Measurements from ENCODE around the gene MUC13.
A peak's percentile ranks its signal among the peaks of the same experiment; 100 is the strongest.

Gene MUC13

DNA sequence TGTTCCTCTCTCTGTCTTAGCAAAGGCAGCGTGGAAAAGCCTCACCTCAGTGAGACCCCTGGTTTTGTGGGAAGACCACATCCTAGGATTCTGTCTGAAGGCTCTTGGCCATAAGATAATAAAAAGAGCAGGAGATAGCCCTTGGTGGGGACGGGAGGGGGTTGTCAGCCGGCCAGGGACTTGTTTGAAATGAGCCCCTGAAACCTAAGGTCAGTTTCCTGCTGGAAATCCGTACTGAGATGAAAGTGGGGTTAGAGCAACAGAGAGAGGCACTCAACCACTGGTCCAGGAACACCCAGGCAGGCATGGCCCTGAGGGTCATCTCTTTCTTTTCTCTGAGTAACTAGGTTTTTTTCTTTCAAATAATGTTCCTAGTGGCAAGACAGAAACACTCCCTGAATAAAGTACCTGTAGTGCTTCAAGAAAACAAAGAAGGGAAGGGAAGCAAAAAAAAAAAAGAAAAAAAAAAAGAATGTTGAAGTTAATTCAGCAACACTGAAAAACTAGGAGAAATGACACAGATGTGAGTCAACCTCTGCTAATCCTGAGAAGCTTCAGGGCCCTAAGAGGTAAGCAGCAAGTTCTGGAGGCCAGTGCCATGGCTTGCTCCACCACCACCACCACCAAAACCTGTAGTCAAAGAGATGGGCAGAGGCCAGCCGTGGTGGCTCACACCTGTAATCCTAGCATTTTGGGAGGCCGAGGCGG is 50.6 kb downstream of the MUC13 start:
- intact Hi-C loops (cut with DNase I; ENCODE audit: low total_unique reads) = loop anchor here (10.0 kb wide), 1 partner anchor 49 kb away; no protein-coding TSS in a partner anchor
- H3K27ac ChIP-seq = peak overlapping the region; percentile 98 to 99
- TF ChIP-seq CTCF (IDR thresholded peaks at IDR 0.05) = no peak
- DNase-seq = no peak
- H3K36me3 ChIP-seq = no peaks in the 10 kb centered on the region
- no peaks in the 10 kb centered on the region for H3K9me3 ChIP-seq
- H3K27me3 ChIP-seq = no peaks in the 10 kb centered on the region
- peaks cover 0 to 75% (median 47%) of the 10 kb centered on the region in 4 donors for H3K4me1 ChIP-seq
- no peak overlapping the region for H3K4me3 ChIP-seq

DNA sequence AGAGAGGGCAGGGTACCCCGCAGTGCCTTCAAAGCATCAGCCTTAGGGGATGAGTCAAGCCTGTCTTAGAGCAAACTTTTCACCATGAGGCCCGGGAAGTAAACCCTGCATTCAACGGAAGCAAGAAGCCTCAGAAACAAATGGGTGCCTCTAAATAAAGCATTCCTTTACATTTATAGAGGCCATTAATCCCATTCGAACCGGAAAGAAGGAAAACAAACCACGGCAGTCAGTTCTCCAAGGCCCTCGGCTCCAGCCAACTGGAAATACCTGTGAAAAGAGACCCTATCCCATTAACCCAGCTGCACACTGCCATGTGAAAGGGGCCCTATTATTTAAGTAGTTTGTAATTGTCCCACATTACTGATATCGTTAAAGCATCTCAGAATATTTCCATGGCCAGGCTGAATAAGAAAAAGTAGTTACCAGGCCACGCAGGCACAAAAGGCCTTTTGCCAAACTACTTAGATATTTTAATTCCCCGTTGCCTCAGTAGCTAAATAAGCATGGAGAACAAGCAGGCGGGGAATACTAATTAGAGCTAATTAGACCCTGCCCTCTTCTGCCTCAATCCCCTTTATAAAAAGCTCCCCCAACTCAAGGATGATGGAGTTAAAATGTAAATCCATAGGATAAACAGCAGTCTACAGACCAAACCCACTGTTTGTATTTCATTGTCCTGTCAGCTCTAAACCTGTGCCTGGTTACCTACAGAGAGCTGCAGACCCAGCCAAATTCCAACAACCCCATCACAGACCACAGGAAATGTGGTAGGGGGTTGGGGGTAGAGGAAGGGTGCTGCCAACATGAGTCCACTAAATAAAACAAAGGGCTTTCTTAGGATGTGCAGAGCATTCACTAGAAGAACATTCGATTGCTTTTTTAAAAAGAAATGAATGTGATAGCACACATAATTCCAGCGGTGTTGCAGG is 51.5 kb downstream of the MUC13 start:
- no peak for TF ChIP-seq CTCF (IDR thresholded peaks at IDR 0.05)
- Histone ChIP-seq H3K27ac (peak overlapping the region; percentile 98 to 99), H3K4me3 (no peak overlapping the region), H3K4me1 (peaks cover 5 to 84% (median 56%) of the 10 kb centered on the region in 4 donors), H3K36me3 (no peaks in the 10 kb centered on the region), H3K27me3 (no peaks in the 10 kb centered on the region), H3K9me3 (no peaks in the 10 kb centered on the region)
- intact Hi-C loops (cut with DNase I; ENCODE audit: low total_unique reads) = loop anchor here (10.0 kb wide), 1 partner anchor 48 kb away; no protein-coding TSS in a partner anchor
- DNase-seq = no peak

DNA sequence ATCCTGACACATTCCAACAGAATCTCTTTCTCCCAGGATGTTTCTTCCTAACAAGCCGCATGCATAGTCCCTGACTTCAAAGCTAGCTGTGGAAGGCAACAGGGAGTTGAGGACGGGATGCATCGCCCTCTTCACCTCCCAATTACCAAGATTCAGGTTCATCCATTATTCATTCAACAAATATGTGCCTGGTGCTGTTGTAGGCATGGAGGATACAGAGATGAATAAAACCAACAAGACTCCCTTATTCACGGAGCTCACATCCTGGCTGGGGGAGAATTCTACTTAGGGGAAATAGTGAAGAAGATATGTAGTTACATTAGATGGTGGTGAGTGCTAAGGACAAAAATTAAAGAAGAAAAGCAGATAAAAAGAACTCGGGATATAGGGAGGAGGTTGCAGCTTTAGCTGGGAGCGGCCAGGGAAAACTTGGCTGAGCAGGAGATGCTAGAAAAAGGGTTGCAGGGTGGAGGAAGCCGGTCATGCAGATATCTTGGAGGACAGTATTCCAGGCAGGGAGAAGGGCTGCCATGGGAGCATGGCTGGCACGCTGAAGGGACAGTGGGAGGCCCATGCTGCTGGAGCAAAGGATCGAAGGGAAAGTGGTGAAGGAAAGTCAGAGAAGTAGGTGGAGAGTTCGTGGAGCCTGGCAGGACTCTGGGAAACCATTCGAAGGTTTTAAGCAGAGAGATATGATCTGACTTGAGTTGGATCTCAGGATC is 52.4 kb downstream of the MUC13 start:
- Histone ChIP-seq H3K27me3 (no peaks in the 10 kb centered on the region), H3K27ac (peak overlapping the region; percentile 98 to 99), H3K4me3 (no peak overlapping the region), H3K4me1 (peaks cover 5 to 89% (median 63%) of the 10 kb centered on the region in 4 donors), H3K9me3 (no peaks in the 10 kb centered on the region), H3K36me3 (no peaks in the 10 kb centered on the region)
- no peak for DNase-seq
- intact Hi-C loops (cut with DNase I; ENCODE audit: low total_unique reads) = loop anchor here (10.0 kb wide), 1 partner anchor 47 kb away; no protein-coding TSS in a partner anchor
- no peak for TF ChIP-seq CTCF (IDR thresholded peaks at IDR 0.05)

GRCh38 chr3:124879337-124879680 is 55.2 kb downstream of the MUC13 start:
- Histone ChIP-seq H3K4me1 (peaks cover 5 to 100% (median 71%) of the 10 kb centered on the region in 4 donors), H3K27ac (peak overlapping the region; percentile 98 to 99), H3K36me3 (no peaks in the 10 kb centered on the region), H3K27me3 (no peaks in the 10 kb centered on the region), H3K9me3 (no peaks in the 10 kb centered on the region), H3K4me3 (no peak overlapping the region)
- no peak for TF ChIP-seq CTCF (IDR thresholded peaks at IDR 0.05)
- intact Hi-C loops (cut with DNase I; ENCODE audit: low total_unique reads) = no loop called here
- DNase-seq = no peak

DNA sequence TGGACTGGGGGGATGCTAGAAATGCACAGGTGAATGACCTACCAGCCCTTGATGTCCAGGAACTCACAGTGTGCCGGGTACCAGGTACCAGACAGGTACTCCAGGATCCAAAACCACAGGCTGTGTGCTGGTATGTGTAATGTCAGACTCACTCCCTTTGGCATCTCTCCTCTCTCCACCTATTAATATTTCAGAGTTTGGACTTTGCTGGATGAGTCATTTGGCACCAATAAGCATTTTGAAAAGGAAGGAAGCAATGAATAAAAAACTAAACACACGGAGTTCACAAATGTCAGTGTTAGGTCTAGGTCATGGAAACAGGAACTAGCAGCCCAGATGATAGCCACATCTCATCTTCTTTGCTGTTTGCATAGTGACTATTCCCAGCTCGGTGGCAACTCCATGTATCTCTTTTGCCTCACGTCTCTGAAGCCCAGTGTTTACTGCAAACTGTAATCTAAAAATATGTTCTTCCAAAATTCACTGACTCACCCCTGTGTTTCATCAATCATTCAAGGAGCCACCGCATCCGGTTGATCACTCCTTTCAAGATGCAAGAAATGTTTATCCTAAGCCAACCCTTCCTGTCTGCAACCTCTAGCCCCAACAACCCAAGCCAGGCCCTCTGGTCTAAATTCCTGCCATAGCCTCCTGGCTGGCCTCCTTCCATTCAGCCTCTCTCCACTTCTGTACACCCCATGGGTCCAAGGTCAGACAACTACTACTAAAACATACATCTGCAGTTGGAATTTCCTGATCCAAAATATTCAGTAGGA is 55.8 kb downstream of the MUC13 start:
- Histone ChIP-seq H3K9me3 (no peaks in the 10 kb centered on the region), H3K27me3 (no peaks in the 10 kb centered on the region), H3K36me3 (no peaks in the 10 kb centered on the region), H3K27ac (peak overlapping the region; percentile 98 to 99), H3K4me1 (peaks cover 5 to 100% (median 66%) of the 10 kb centered on the region in 4 donors), H3K4me3 (no peak overlapping the region)
- no peak for TF ChIP-seq CTCF (IDR thresholded peaks at IDR 0.05)
- DNase-seq = peak; percentile 74 to 75
- intact Hi-C loops (cut with DNase I; ENCODE audit: low total_unique reads) = no loop called here
